GM21447 (cell line): ENCODE results near the gene HRH3.

Experiments used
- ATAC-seq: cut with Tn5 transposase; IDR thresholded peaks from one replicate; pipeline ENCODE4 v1.9.1; 2021; ENCODE audit not compliant: unreplicated experiment

The HRH3 gene

GRCh38 chr20:62201173-62202082, 18.6 kb downstream of the HRH3 start:
- ATAC-seq, result peak; percentile 78

- ATAC-seq, result no peak
Measured at GRCh38 chr20:62200491-62201172, 19.4 kb downstream of the HRH3 start.

- no peak for ATAC-seq
Measured at GRCh38 chr20:62198931-62199330, 21.1 kb downstream of the HRH3 start.

- ATAC-seq, result no peak
Measured at GRCh38 chr20:62198496-62198895, 21.6 kb downstream of the HRH3 start.

GRCh38 chr20:62197801-62198200, 22.3 kb downstream of the HRH3 start:
- ATAC-seq, result no peak

- ATAC-seq, result no peak
Measured at GRCh38 chr20:62197311-62197710, 22.8 kb downstream of the HRH3 start.

GRCh38 chr20:62196286-62196685, 23.8 kb downstream of the HRH3 start:
- no peak for ATAC-seq

GRCh38 chr20:62195736-62196135, 24.3 kb downstream of the HRH3 start:
- no peak for ATAC-seq

- ATAC-seq, result no peak
Measured at GRCh38 chr20:62195075-62195405, 25.0 kb downstream of the HRH3 start.

GRCh38 chr20:62193079-62194025, 26.7 kb downstream of the HRH3 start:
- no peak for ATAC-seq

- ATAC-seq, result no peak
Measured at GRCh38 chr20:62192635-62193034, 27.4 kb downstream of the HRH3 start.

- no peak for ATAC-seq
Measured at GRCh38 chr20:62191781-62192559, 28.1 kb downstream of the HRH3 start.

- no peak for ATAC-seq
Measured at GRCh38 chr20:62190639-62191411, 29.3 kb downstream of the HRH3 start.

GRCh38 chr20:62186887-62187866, 32.9 kb downstream of the HRH3 start:
- no peak for ATAC-seq

GRCh38 chr20:62186096-62186426, 34.0 kb downstream of the HRH3 start:
- no peak for ATAC-seq

GRCh38 chr20:62183426-62184142, 36.5 kb downstream of the HRH3 start:
- ATAC-seq, result no peak

GRCh38 chr20:62182469-62183425, 37.3 kb downstream of the HRH3 start, which contains the start of gene MTG2:
MTG2 (plus strand) TSS chr20:62183028; CDS start chr20:62193421, 10,393 bp downstream.
- peak; percentile 93 for ATAC-seq
